Stimulated activated naive B cell treated with anti-CD40 and anti-IgM and Interleukin-4, amounts not matched to agents 10 μg/mL and 1 μg/mL and 100 μg/mL, for 72 hours (primary cell): ENCODE data around the gene SKP1.

Source experiments
- ATAC-seq, 2 donors: fragments of 150-1000 bp; cut with Tn5 transposase; replicated peaks; 2 replicates each; pipeline ENCODE4 v1.10.0; 2021; ENCODE audit warnings: moderate library complexity in 1 of 2
- DNase-seq: peaks from one replicate; pipeline ENCODE4 v3.0.0; 2021
- H3K27ac Mint-ChIP-seq: one replicate; pipeline ENCODE4 v1.8.0; 2022; ENCODE audit warnings: mild to moderate bottlenecking, mixed read lengths
- H3K27me3 Mint-ChIP-seq, 2 donors: one replicate each; pipeline ENCODE4 v1.8.0; 2022; ENCODE audit warnings: mixed read lengths in 2 of 2
- H3K36me3 Mint-ChIP-seq, 2 donors: one replicate each; pipeline ENCODE4 v1.8.0; 2022; ENCODE audit warnings: mixed read lengths in 2 of 2, mild to moderate bottlenecking in 1 of 2
- H3K4me1 Mint-ChIP-seq, 2 donors: one replicate each; pipeline ENCODE4 v1.8.0; 2022; ENCODE audit warnings: mixed read lengths in 2 of 2, mild to moderate bottlenecking in 1 of 2
- H3K4me3 Mint-ChIP-seq, 2 donors: one replicate each; pipeline ENCODE4 v1.8.0; 2022; ENCODE audit warnings: mild to moderate bottlenecking in 2 of 2, mixed read lengths in 2 of 2, moderate library complexity in 1 of 2
- H3K9me3 Mint-ChIP-seq, 2 donors: one replicate each; pipeline ENCODE4 v1.8.0; 2022; ENCODE audit warnings: mixed read lengths in 2 of 2, mild to moderate bottlenecking in 1 of 2

The SKP1 gene

GRCh38 chr5:134110382-134110781, 66.4 kb downstream of the SKP1 start:
- Mint-ChIP-seq H3K9me3 (no peaks in the 10 kb centered on the region), H3K4me3 (no peak overlapping the region), H3K27ac (no peak overlapping the region), H3K36me3 (no peaks in the 10 kb centered on the region), H3K27me3 (peaks cover 18 to 23% of the 10 kb centered on the region in 2 donors), H3K4me1 (peaks cover 15 to 16% of the 10 kb centered on the region in 2 donors)
- ATAC-seq (no peak), DNase-seq (no peak)

DNA sequence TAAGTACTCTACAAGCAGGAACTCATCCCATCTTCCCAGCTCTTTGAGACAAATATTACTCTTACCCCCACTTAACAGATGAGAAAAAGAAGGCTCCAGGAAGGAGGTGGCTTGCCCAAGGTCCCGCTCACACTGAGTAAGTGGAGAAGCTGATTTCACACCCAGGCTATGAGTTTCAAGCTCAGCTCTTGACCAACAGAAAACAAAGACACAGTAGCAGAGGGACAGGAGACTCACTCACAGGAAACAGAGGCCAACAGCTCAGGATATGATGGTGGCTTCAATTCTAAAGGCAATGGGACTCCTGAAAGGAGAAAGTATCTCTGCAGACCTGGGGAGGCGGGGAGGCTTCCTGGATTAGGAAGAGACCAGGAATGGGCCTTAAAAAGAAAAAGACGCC, 69.0 kb downstream of the SKP1 start:
- Mint-ChIP-seq H3K4me1 (peaks cover 6 to 17% of the 10 kb centered on the region in 2 donors), H3K36me3 (no peaks in the 10 kb centered on the region), H3K9me3 (no peaks in the 10 kb centered on the region), H3K27ac (no peak overlapping the region), H3K27me3 (peaks cover 8 to 11% of the 10 kb centered on the region in 2 donors), H3K4me3 (no peak overlapping the region)
- ATAC-seq (no peak), DNase-seq (no peak)

DNA sequence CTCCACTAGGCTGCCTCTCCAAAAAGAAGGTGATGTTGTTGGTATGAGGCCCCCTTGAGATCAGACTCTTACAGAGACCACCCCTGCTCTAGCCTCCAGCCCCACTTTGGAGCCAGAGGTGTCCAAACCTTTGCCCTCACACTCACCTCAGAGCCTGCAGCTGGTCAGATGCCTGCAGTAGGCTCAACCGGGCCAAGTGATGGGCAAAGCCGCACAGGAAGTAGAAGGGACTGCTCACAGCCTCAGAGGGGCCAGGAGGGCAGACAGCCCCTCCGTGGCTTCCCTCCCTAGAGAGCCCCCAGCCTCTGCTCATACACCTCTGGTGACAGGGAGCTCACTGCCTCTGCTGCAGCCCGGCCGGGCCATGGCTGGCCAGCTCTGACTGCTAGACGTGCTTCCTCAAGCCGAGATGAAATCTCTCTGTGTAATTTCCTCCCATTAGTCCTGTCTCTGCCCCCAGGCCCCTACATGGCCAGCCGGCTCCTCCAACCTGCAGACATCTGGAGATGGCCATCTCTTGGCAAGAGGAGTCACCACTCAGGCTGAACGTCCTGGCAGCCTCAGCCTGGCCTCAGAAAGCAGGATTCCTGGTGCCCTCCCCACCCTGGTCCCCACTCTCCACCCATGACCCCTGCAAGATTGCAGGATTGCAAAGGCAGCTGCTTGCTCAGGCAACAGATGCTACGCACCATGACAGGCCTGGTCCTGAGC, 69.6 kb downstream of the SKP1 start:
- no peaks in the 10 kb centered on the region for H3K36me3 Mint-ChIP-seq
- H3K27me3 Mint-ChIP-seq = peaks cover 4 to 6% of the 10 kb centered on the region in 2 donors
- H3K4me1 Mint-ChIP-seq = peaks cover 6 to 14% of the 10 kb centered on the region in 2 donors
- H3K27ac Mint-ChIP-seq = peak overlapping the region; percentile 4
- H3K4me3 Mint-ChIP-seq = no peak overlapping the region
- DNase-seq (no peak), ATAC-seq (no peak)
- no peaks in the 10 kb centered on the region for H3K9me3 Mint-ChIP-seq

DNA sequence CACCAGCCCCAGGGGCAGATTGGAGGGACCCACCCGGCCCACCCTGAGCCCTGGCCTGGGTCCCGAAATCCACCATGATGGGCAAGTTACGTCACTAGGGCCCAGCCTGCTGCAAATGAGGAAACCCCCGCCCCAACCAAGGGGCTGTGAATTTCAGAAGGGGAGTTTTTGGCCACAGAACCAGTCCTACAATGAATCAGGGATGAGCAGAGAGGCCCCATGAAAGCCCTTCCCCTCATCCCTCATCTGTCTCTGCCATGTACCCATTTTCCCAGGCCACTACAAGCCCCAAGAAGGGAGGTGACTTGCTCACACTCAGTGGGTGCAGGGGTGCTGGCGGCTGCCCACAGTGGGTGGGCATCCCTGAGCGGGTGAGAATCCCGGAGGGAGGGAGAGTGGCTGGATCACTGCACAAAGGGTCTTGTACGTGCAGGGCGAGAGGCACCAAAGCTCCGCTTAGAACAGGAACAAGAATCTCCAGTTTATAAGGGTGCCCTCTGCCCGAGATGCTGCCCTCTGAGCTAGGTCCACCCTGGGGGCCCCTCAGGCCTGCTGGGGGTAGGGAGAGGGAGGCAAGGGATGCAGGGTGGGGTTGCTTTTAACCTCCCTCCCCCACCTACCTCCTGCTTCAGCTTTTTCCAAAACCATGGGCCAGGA, 72.6 kb downstream of the SKP1 start:
- Mint-ChIP-seq H3K4me1 (peaks cover 36% of the 10 kb centered on the region in 2 donors), H3K36me3 (no peaks in the 10 kb centered on the region), H3K9me3 (no peaks in the 10 kb centered on the region), H3K4me3 (peak overlapping the region in 1 of 2 donors; percentile 17), H3K27me3 (no peaks in the 10 kb centered on the region), H3K27ac (peak overlapping the region; percentile 45)
- ATAC-seq (no peak), DNase-seq (no peak)

DNA sequence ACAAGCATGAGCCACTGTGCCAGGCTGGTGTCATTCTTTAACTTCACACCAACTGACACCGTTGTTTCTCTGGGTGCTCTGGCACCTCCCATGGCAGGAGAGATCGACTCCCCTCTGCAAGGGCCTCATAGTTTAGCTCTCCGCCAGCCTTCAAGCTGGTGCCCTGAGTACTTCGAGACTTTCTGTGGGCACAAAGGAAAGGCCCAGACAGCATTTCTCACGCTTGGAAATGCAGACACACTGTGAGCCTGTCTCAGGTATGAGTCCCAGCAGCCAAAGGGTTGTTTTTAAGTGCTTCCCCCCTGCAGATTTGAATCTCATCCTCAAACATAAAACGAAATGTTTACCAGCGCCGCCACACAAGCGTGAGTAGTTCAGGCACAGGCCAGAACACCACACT, 73.4 kb downstream of the SKP1 start:
- Mint-ChIP-seq H3K36me3 (no peaks in the 10 kb centered on the region), H3K4me3 (no peak overlapping the region), H3K9me3 (no peaks in the 10 kb centered on the region), H3K4me1 (peaks cover 42 to 43% of the 10 kb centered on the region in 2 donors), H3K27ac (no peak overlapping the region), H3K27me3 (no peaks in the 10 kb centered on the region)
- ATAC-seq = no peak
- no peak for DNase-seq

DNA sequence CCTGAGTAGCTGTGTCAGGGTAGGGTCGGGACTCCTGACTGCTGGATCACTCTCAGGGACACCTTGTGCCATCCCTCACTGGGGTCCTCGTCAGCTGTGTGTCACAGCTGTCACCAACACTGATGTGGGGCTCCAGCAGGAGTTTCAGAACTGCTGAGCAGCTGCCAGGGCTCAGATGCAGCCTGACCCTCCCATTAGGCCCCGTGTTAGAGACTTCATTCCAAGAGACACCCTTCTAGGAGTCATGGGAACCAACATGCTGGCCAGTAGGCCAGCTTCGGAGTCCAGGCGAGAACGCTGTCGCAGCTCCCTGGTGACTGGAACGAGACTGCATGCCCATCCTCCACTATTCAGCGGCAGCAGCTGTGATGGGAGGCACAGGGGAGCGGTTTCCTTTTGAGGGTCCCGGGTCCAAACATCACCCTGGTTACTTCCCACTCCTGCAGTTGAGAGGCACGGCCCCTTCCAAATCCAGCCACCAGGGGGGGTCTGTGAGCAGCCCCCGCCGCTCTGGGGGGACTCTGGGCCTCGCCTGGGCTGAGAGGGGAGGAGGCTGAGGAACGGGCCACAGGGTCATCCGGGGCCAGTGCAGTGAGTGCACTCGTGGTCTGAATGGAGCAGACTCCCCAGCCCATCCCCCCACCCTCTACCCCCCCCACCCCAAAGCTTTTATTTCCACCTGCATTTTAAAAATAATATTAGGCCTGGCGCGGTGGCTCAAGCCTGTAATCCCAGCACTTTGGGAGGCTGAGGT, 74.9 kb downstream of the SKP1 start:
- H3K9me3 Mint-ChIP-seq = no peaks in the 10 kb centered on the region
- no peak overlapping the region for H3K27ac Mint-ChIP-seq
- H3K4me3 Mint-ChIP-seq = no peak overlapping the region
- H3K27me3 Mint-ChIP-seq = no peaks in the 10 kb centered on the region
- no peaks in the 10 kb centered on the region for H3K36me3 Mint-ChIP-seq
- DNase-seq (peak; percentile 51), ATAC-seq (peak; percentile 18 to 33)
- H3K4me1 Mint-ChIP-seq = peaks cover 45% of the 10 kb centered on the region in 2 donors

DNA sequence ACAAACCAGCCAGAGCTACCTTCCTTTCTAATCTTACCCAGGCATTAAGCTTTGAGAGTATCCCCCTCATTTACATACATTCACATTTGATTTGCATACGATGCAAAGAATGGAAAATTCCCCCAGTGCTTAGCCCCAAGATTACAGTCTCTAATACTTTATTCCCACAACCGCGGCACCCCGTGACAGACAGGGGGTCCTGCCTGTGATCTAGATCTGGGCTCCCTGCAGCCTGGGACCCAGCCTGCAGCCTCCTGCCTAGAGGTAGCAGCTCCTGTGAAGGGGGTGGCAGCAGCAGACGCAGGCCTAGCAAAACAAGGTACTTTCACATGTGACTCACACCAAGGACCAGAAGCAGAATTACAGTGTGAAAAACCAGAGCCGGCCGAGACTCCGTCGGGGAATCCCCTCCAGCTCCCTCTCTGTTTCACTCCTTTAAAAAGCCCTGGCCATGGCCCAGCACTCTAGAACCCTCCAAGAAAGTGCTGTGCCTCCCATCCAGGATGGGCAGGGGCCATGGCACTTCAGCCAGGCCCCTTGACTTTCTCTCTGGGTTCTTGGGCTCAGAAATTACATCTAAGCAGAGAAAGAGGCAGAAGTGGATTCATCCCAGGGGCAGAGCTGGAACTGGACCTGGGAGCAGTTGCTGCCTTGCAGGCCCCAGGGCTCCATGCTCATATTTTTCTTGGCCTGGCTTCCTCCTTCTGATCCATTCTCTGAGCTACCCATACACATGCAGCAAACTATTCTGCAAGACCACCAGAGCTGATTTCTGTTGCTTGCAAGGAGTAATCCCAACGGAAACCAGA, 76.3 kb downstream of the SKP1 start:
- ATAC-seq (peak; percentile 93 to 95), DNase-seq (peak; percentile 87)
- H3K9me3 Mint-ChIP-seq = no peaks in the 10 kb centered on the region
- peak overlapping the region; percentile 98 for H3K27ac Mint-ChIP-seq
- peaks cover 45% of the 10 kb centered on the region in 2 donors for H3K4me1 Mint-ChIP-seq
- no peaks in the 10 kb centered on the region for H3K27me3 Mint-ChIP-seq
- H3K4me3 Mint-ChIP-seq = peak overlapping the region; percentile 62 to 75
- H3K36me3 Mint-ChIP-seq = no peaks in the 10 kb centered on the region

- Mint-ChIP-seq H3K9me3 (no peaks in the 10 kb centered on the region), H3K27ac (peak overlapping the region; percentile 98), H3K36me3 (no peaks in the 10 kb centered on the region), H3K27me3 (no peaks in the 10 kb centered on the region), H3K4me1 (peaks cover 43 to 45% of the 10 kb centered on the region in 2 donors), H3K4me3 (peak overlapping the region; percentile 62 to 75)
- DNase-seq (no peak), ATAC-seq (no peak)
Observed at GRCh38 chr5:134099939-134100282, 76.8 kb downstream of the SKP1 start.

DNA sequence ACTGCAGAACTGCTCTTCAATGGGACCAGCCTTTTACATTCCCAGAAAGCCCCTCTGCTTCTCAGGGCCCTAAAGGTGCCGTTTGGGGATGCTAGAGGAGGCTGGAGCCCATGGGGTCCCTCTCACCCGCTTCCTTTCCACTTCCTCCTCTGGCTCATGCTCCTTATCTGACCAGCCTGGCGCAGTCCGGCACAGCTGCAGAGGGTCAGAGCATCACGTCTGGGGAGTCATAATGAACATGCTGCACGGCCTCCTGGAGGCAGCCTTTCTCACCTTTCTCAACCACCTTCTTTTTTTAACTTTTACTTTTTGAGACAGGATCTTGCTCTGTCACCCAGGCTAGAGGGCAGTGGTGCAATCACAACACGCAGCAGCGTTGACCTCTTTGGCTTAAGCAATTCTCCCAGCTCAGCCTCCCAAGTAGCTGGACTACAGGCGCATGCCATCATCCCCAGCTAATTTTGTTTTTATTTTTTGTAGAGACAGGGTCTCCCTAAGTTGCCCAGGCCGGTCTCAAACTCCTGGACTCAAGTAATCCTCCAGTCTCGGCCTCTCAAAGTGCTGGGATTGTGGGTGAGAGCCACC, 77.4 kb downstream of the SKP1 start:
- peaks cover 39 to 43% of the 10 kb centered on the region in 2 donors for H3K4me1 Mint-ChIP-seq

More for the DNA sequence above, 77.4 kb downstream of the SKP1 start:
- Mint-ChIP-seq H3K9me3 (no peaks in the 10 kb centered on the region), H3K4me3 (peak overlapping the region in 1 of 2 donors; percentile 62), H3K27me3 (no peaks in the 10 kb centered on the region), H3K36me3 (no peaks in the 10 kb centered on the region), H3K27ac (peak overlapping the region; percentile 98)
- no peak for ATAC-seq
- no peak for DNase-seq
